Trophoblast cell (in vitro differentiated cells and primary cell): ENCODE measurements around the gene RING1.

Experiments used
- DNase-seq, 2 donors: peaks; one replicate each; pipeline ENCODE4 v3.0.0-alpha.2; 2016
- H2AFZ ChIP-seq: 2 replicates; pipeline ENCODE4 v1.6.1; 2013; ENCODE audit warnings: low read length, moderate library complexity, mild to moderate bottlenecking; ENCODE audit not compliant: insufficient read depth, poor library complexity
- H2AK5ac ChIP-seq: 2 replicates; pipeline ENCODE4 v1.6.1; 2013; ENCODE audit warnings: mild to moderate bottlenecking, low read length
- H2BK120ac ChIP-seq: 2 replicates; pipeline ENCODE4 v1.6.1; 2013; ENCODE audit warnings: low read length, mild to moderate bottlenecking, moderate library complexity; ENCODE audit not compliant: insufficient read depth, poor library complexity
- H2BK12ac ChIP-seq: 2 replicates; pipeline ENCODE4 v1.6.1; 2013; ENCODE audit warnings: mild to moderate bottlenecking, low read length, moderate library complexity
- H2BK5ac ChIP-seq: 2 replicates; pipeline ENCODE4 v1.6.1; 2013; ENCODE audit warnings: low read length, low read depth, moderate library complexity, mild to moderate bottlenecking; ENCODE audit not compliant: poor library complexity
- H3K14ac ChIP-seq: 2 replicates; pipeline ENCODE4 v1.6.1; 2013; ENCODE audit warnings: mild to moderate bottlenecking, low read length
- H3K18ac ChIP-seq: 2 replicates; pipeline ENCODE4 v1.6.1; 2013; ENCODE audit warnings: mild to moderate bottlenecking, low read length
- H3K23ac ChIP-seq: 2 replicates; pipeline ENCODE4 v1.6.1; 2013; ENCODE audit warnings: low read length
- H3K27ac ChIP-seq: 2 replicates; pipeline ENCODE4 v1.5.1; 2013; ENCODE audit warnings: low read depth, mild to moderate bottlenecking, inconsistent platforms, low read length, moderate library complexity
- H3K27me3 ChIP-seq: 2 replicates; pipeline ENCODE4 v1.6.1; 2013; ENCODE audit warnings: inconsistent platforms, mild to moderate bottlenecking, low read length, moderate library complexity; ENCODE audit not compliant: insufficient read depth
- H3K36me3 ChIP-seq, 2 experiments: 1 replicate in 1 of 2; 2 replicates in 1 of 2; pipeline ENCODE4 v1.6.1; 2013; ENCODE audit warnings: low read length in 2 of 2, mild to moderate bottlenecking in 2 of 2, moderate library complexity in 1 of 2; ENCODE audit not compliant: insufficient read depth in 2 of 2, control insufficient read depth in 1 of 2
- H3K4ac ChIP-seq: 2 replicates; pipeline ENCODE4 v1.6.1; 2013; ENCODE audit warnings: low read depth, mild to moderate bottlenecking, low read length, moderate library complexity
- H3K4me1 ChIP-seq, 2 experiments: 1 replicate in 1 of 2; 2 replicates in 1 of 2; pipeline ENCODE4 v1.6.1; 2013; ENCODE audit warnings: low read length in 2 of 2, mild to moderate bottlenecking in 2 of 2, moderate library complexity in 1 of 2; ENCODE audit not compliant: insufficient read depth in 2 of 2, control insufficient read depth in 1 of 2
- H3K4me2 ChIP-seq: 2 replicates; pipeline ENCODE4 v1.6.1; 2013; ENCODE audit warnings: inconsistent platforms, mild to moderate bottlenecking, low read length, moderate library complexity
- H3K4me3 ChIP-seq: 2 replicates; pipeline ENCODE4 v1.5.1; 2013; ENCODE audit warnings: mild to moderate bottlenecking, low read depth, low read length, inconsistent platforms
- H3K79me1 ChIP-seq: one replicate; pipeline ENCODE4 v1.6.1; 2013; ENCODE audit warnings: low read length
- H3K79me2 ChIP-seq: 2 replicates; pipeline ENCODE4 v1.6.1; 2013; ENCODE audit warnings: low read length, mild to moderate bottlenecking; ENCODE audit not compliant: control insufficient read depth, insufficient read depth, poor library complexity
- H3K9ac ChIP-seq: 2 replicates; pipeline ENCODE4 v1.6.1; 2013; ENCODE audit warnings: mild to moderate bottlenecking, low read length
- H3K9me3 ChIP-seq: 2 replicates; pipeline ENCODE4 v1.6.1; 2013; ENCODE audit warnings: low read depth, mild to moderate bottlenecking, control low read depth, inconsistent platforms, low read length; ENCODE audit not compliant: insufficient read depth
- H4K12ac ChIP-seq: 2 replicates; pipeline ENCODE4 v1.6.1; 2013; ENCODE audit warnings: low read depth, mild to moderate bottlenecking, low read length, moderate library complexity
- H4K8ac ChIP-seq: 2 replicates; pipeline ENCODE4 v1.6.1; 2013; ENCODE audit warnings: low read depth, mild to moderate bottlenecking, low read length, moderate library complexity
- H4K91ac ChIP-seq: one replicate; pipeline ENCODE4 v1.6.1; 2013; ENCODE audit warnings: low read depth, mild to moderate bottlenecking, low read length, moderate library complexity
- WGBS: extraction: QIAGEN DNeasy Blood & Tissue Kit; methylation state at CpG from one replicate; pipeline ENCODE4 v1.1.7; 2013; ENCODE audit warnings: missing lambda C conversion rate; ENCODE audit not compliant: insufficient read length, insufficient coverage; ENCODE audit errors: extremely low coverage; 5-methylcytosine and 5-hydroxymethylcytosine counted together

RING1 gene

GRCh38 chr6:33171880-33172687 is 36.2 kb upstream of the RING1 start:
- H4K12ac ChIP-seq, result no peak overlapping the region
- no CpG with 5 or more reads among the region's 8 CpGs for WGBS
- no peak overlapping the region for H2BK5ac ChIP-seq
- H3K27ac ChIP-seq, result no peak overlapping the region
- H2BK12ac ChIP-seq, result no peak overlapping the region
- no peak overlapping the region for H2BK120ac ChIP-seq
- no peaks in the 10 kb centered on the region for H3K9me3 ChIP-seq
- no peak overlapping the region for H2AK5ac ChIP-seq
- no peaks in the 10 kb centered on the region for H3K36me3 ChIP-seq
- no peak overlapping the region for H3K18ac ChIP-seq
- DNase-seq, result no peak
- H3K9ac ChIP-seq, result no peak overlapping the region
- H4K8ac ChIP-seq, result no peak overlapping the region
- H4K91ac ChIP-seq, result no peak overlapping the region
- no peaks in the 10 kb centered on the region for H3K27me3 ChIP-seq
- no peak overlapping the region for H3K4ac ChIP-seq
- no peak overlapping the region for H3K23ac ChIP-seq
- H3K79me2 ChIP-seq, result no peaks in the 10 kb centered on the region
- no peak overlapping the region for H3K14ac ChIP-seq
- H3K79me1 ChIP-seq, result no peaks in the 10 kb centered on the region
- no peak overlapping the region for H2AFZ ChIP-seq
- no peaks in the 10 kb centered on the region for H3K4me1 ChIP-seq
- no peak overlapping the region for H3K4me3 ChIP-seq
- H3K4me2 ChIP-seq, result no peak overlapping the region

DNA sequence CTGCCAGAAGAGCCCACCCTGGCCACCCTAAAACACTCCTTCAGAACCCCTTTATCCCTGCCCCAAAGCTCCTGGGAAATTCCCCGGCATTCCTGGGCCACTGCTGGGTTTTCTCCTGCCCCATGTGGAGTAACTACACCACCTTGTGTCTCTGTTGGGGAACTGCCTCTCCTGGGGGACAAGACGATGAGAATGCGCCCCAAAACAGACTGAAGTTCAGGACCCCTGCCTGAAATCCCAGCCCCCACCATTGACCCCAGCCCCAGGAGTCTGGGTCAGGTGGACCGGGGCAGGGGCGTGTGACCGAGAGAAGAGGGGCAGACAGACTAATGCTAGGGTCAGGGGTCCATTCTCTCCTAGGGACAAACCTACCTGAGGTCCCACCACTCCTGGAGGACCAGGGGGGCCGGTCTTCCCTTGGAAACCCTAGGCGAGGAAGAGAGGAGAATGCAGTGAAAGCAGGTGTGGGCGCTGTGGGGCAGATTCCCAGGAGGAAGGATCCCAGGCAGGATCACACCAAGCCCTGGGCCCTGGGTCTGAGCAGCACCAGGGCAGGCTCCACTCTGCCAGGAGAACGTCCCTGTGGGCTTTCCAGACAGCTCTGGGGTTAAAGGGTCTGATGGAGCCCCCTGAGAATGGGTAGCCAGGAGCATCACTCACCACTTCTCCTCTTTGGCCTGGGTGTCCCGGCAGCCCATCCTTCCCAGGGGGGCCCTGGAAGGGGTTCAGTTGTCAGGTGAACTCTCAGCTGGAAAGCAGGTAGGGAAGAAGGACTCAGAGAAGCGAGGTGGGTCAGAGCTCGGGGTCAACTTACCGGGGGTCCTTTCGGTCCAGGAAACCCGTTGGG is 35.4 kb upstream of the RING1 start:
- DNase-seq, result no peak
- Histone ChIP-seq H3K4me1 (no peaks in the 10 kb centered on the region), H3K36me3 (no peaks in the 10 kb centered on the region), H4K8ac (no peak overlapping the region), H3K79me1 (no peaks in the 10 kb centered on the region), H3K18ac (no peak overlapping the region), H3K27ac (no peak overlapping the region), H3K4me3 (no peak overlapping the region), H2BK5ac (no peak overlapping the region), H3K9ac (no peak overlapping the region), H3K14ac (no peak overlapping the region), H3K4me2 (no peak overlapping the region), H3K79me2 (no peaks in the 10 kb centered on the region), H2AK5ac (no peak overlapping the region), H2AFZ (no peak overlapping the region), H3K4ac (no peak overlapping the region), H4K91ac (no peak overlapping the region), H2BK12ac (no peak overlapping the region), H3K27me3 (no peaks in the 10 kb centered on the region), H4K12ac (no peak overlapping the region), H3K23ac (no peak overlapping the region), H3K9me3 (no peaks in the 10 kb centered on the region), H2BK120ac (no peak overlapping the region)
- no CpG with 5 or more reads among the region's 16 CpGs for WGBS

DNA sequence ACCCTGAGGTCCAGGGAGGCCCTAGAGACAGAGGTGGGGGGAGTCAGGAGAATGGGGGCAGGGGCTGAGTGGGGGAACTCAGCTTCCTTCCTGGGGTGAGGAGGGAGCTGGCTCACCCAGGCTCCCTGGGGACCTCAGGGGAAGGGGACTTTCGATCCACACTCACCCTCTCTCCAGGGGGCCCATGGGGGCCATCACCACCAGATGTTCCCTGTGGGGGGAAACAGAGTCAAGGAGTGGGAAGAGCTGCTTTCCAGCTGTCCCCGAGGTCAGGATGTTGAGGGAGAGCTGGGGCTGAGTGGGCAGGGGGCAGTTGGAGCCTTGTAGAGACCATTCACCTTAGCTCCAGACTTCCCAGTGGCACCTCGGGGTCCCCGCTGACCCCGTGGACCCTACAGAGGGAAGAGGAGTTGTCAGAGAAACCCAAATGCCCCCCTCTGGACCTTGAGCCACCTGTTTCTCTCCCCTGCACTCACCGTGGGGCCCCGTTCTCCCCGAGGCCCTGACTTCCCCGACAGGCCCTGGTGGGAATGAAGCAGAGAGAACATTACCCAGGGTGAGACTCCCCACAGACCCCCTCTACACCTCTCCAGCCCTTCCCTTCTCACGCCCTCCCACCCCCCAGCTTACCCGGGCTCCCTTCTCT is 34.6 kb upstream of the RING1 start:
- Histone ChIP-seq H3K4me3 (no peak overlapping the region), H4K8ac (no peak overlapping the region), H2AFZ (no peak overlapping the region), H4K91ac (no peak overlapping the region), H3K9me3 (no peaks in the 10 kb centered on the region), H3K36me3 (no peaks in the 10 kb centered on the region), H2AK5ac (no peak overlapping the region), H3K23ac (no peak overlapping the region), H3K79me1 (no peaks in the 10 kb centered on the region), H2BK120ac (no peak overlapping the region), H3K4ac (no peak overlapping the region), H3K4me1 (no peaks in the 10 kb centered on the region), H4K12ac (no peak overlapping the region), H2BK12ac (no peak overlapping the region), H3K27me3 (no peaks in the 10 kb centered on the region), H3K9ac (no peak overlapping the region), H3K27ac (no peak overlapping the region), H3K79me2 (no peaks in the 10 kb centered on the region), H3K4me2 (no peak overlapping the region), H3K14ac (no peak overlapping the region), H2BK5ac (no peak overlapping the region), H3K18ac (no peak overlapping the region)
- no CpG with 5 or more reads among the region's 11 CpGs for WGBS
- DNase-seq, result no peak

DNA sequence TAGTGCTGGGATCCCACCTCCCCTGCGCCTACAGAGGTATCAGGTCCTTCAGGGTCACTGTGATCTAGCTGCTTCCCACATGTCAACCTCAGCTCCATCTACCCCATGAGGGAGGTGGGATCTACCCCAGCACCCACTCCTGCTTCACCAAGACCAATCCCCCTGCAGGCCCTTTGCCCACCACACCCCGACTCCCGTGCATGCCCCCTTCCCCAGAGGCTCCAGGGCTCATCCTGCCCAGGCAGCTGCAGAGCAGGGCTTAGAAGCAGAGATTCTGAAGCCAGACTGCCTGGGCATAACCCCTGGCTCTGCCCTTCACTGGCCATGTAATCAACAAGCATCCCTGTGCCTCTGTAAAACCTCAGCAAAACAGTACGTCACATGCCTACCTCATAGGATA is 33.5 kb upstream of the RING1 start:
- Histone ChIP-seq H3K36me3 (no peaks in the 10 kb centered on the region), H3K18ac (no peak overlapping the region), H3K27ac (no peak overlapping the region), H3K27me3 (no peaks in the 10 kb centered on the region), H2AK5ac (no peak overlapping the region), H2BK12ac (no peak overlapping the region), H4K12ac (no peak overlapping the region), H3K4ac (no peak overlapping the region), H2BK5ac (no peak overlapping the region), H3K4me2 (no peak overlapping the region), H4K91ac (no peak overlapping the region), H2AFZ (no peak overlapping the region), H3K4me3 (no peak overlapping the region), H3K4me1 (no peaks in the 10 kb centered on the region), H2BK120ac (no peak overlapping the region), H3K79me1 (no peaks in the 10 kb centered on the region), H3K23ac (no peak overlapping the region), H3K9ac (no peak overlapping the region), H3K79me2 (no peaks in the 10 kb centered on the region), H4K8ac (no peak overlapping the region), H3K14ac (no peak overlapping the region), H3K9me3 (no peaks in the 10 kb centered on the region)
- no CpG with 5 or more reads among the region's 4 CpGs for WGBS
- no peak for DNase-seq
